CD4-positive, alpha-beta T cell (primary cell): ENCODE results near the gene ZXDC. TPM values are rescaled to one million over a fixed set of nuclear protein-coding genes. Genes with fewer than 3 reads are reported as not detected.

Experiments used
- ATAC-seq: fragments of 200-7000 bp; cut with Tn5 transposase; one replicate; pipeline ENCODE4 v1.10.0; 2022; ENCODE audit warnings: mild to moderate bottlenecking; ENCODE audit not compliant: poor library complexity
- CTCF ChIA-PET: fragments of 350-600 bp; sonication (Branson Sonifier 250); formaldehyde crosslinking; loops from one replicate; lab custom pipeline; 2021; ENCODE audit warnings: antibody characterized with exemption, inconsistent platforms; lab: Charles Lee
- POLR2A ChIA-PET: fragments of 350-600 bp; sonication (Branson Sonifier 250); formaldehyde crosslinking; loops from one replicate; lab custom pipeline; 2021; ENCODE audit warnings: antibody characterized with exemption, inconsistent platforms; lab: Charles Lee
- DNase-seq, 14 experiments: peaks; one replicate each; pipeline ENCODE4 v3.0.0-alpha.2; 2013 to 2020; ENCODE audit warnings: mixed read lengths in 2 of 14
- H3K27ac ChIP-seq, 2 donors: one replicate each; pipeline versions ENCODE4 v1.5.1 to v1.7.0; 2013; ENCODE audit warnings: low read length in 2 of 2, low read depth in 1 of 2, mild to moderate bottlenecking in 1 of 2
- H3K27me3 ChIP-seq, 2 experiments: 1 replicate in 1 of 2; 2 replicates in 1 of 2; pipeline versions ENCODE4 v1.6.1 to v1.7.0; 2013; ENCODE audit warnings: low read length in 2 of 2, control low read depth in 1 of 2, mild to moderate bottlenecking in 1 of 2, moderate library complexity in 1 of 2; ENCODE audit not compliant: insufficient read depth in 2 of 2, control insufficient read depth in 1 of 2
- H3K36me3 ChIP-seq: one replicate; pipeline ENCODE4 v1.6.1; 2013; ENCODE audit warnings: low read length, control low read depth; ENCODE audit not compliant: insufficient read depth
- H3K4me1 ChIP-seq: one replicate; pipeline ENCODE4 v1.6.1; 2013; ENCODE audit warnings: low read length, control low read depth; ENCODE audit not compliant: insufficient read depth
- H3K4me3 ChIP-seq: one replicate; pipeline ENCODE4 v1.5.1; 2013; ENCODE audit warnings: mild to moderate bottlenecking, low read length, moderate library complexity
- H3K9me3 ChIP-seq, 2 experiments: 1 replicate in 1 of 2; 2 replicates in 1 of 2; pipeline versions ENCODE4 v1.6.1 to v1.7.0; 2013; ENCODE audit warnings: low read length in 2 of 2, mild to moderate bottlenecking in 2 of 2, control low read depth in 1 of 2, moderate library complexity in 1 of 2; ENCODE audit not compliant: control insufficient read depth in 1 of 2, insufficient read depth in 1 of 2
- H3K27ac Mint-ChIP-seq: one replicate; pipeline ENCODE4 v1.8.0; 2020; ENCODE audit warnings: mixed read lengths
- H3K27me3 Mint-ChIP-seq: one replicate; pipeline ENCODE4 v1.8.0; 2021; ENCODE audit warnings: mixed read lengths
- H3K36me3 Mint-ChIP-seq: one replicate; pipeline ENCODE4 v1.8.0; 2021; ENCODE audit warnings: low read depth, mixed read lengths
- H3K4me1 Mint-ChIP-seq: one replicate; pipeline ENCODE4 v1.8.0; 2021; ENCODE audit warnings: low read depth, mixed read lengths
- H3K4me3 Mint-ChIP-seq: one replicate; pipeline ENCODE4 v1.8.0; 2020; ENCODE audit warnings: mild to moderate bottlenecking, mixed read lengths
- H3K9me3 Mint-ChIP-seq: one replicate; pipeline ENCODE4 v1.8.0; 2020; ENCODE audit warnings: mixed read lengths
- intact Hi-C, 2 experiments: fragments of 100-400 bp; cut with DNase I in 1 of 2; cut with micrococcal nuclease in 1 of 2; formaldehyde crosslinking; loops; one replicate each; pipeline versions ENCODE4 v1.15.1 to v1.9.0; 2023 to 2025; cut with DNase I, micrococcal nuclease
- total RNA-seq, 174 experiments: library from RNA in 2 of 174; stranded (reverse) in 2 of 174; gene quantifications; one replicate each; pipeline ENCODE4 v1.2.3 and lab custom pipeline; 2021 to 2026
- TF ChIP-seq, protein P1 (sequence below): fragments of 200-600 bp; IDR thresholded peaks from one replicate; pipeline ENCODE4 v1.8.0; 2022; ENCODE audit warnings: antibody characterized with exemption, mild to moderate bottlenecking

The ZXDC gene
- total RNA-seq, 2 experiments from 2014 or later = 60.7 to 61.3 TPM

DNA sequence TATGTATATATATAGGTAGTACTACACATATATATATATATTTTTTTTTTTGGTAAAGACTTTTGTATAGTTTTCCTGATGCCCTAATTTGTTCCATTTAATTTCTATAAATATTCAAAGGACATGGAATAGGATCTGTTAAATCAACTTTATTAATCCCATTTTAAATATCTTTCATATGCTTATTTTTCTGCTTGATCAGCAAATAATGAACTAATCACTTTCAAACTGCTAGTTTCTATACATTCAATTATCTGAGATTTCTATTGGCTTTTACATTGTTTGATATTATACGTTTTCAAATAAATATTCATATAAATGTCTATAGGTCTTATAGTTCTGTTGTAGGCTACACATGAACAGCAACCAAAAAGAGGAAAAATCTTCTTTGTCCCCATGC lies 21.7 kb downstream of the ZXDC start:
- TF ChIP-seq, protein P1, sequence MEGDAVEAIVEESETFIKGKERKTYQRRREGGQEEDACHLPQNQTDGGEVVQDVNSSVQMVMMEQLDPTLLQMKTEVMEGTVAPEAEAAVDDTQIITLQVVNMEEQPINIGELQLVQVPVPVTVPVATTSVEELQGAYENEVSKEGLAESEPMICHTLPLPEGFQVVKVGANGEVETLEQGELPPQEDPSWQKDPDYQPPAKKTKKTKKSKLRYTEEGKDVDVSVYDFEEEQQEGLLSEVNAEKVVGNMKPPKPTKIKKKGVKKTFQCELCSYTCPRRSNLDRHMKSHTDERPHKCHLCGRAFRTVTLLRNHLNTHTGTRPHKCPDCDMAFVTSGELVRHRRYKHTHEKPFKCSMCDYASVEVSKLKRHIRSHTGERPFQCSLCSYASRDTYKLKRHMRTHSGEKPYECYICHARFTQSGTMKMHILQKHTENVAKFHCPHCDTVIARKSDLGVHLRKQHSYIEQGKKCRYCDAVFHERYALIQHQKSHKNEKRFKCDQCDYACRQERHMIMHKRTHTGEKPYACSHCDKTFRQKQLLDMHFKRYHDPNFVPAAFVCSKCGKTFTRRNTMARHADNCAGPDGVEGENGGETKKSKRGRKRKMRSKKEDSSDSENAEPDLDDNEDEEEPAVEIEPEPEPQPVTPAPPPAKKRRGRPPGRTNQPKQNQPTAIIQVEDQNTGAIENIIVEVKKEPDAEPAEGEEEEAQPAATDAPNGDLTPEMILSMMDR = no peak
- Histone ChIP-seq H3K4me1 (peaks cover 2% of the 10 kb centered on the region), H3K4me3 (no peak overlapping the region), H3K27me3 (no peaks in the 10 kb centered on the region), H3K27ac (no peak overlapping the region), H3K36me3 (peaks cover 81% of the 10 kb centered on the region), H3K9me3 (no peaks in the 10 kb centered on the region)
- Mint-ChIP-seq H3K27ac (no peak overlapping the region), H3K4me1 (peaks cover 18% of the 10 kb centered on the region), H3K4me3 (no peak overlapping the region), H3K36me3 (peaks cover 88% of the 10 kb centered on the region), H3K27me3 (no peaks in the 10 kb centered on the region), H3K9me3 (no peaks in the 10 kb centered on the region)
- ChIA-PET POLR2A (no interaction called here), CTCF (no interaction called here)
- intact Hi-C loops = no loop called here
- no peak for ATAC-seq
- no peak for DNase-seq

GRCh38 chr3:126452213-126452612 lies 23.5 kb downstream of the ZXDC start:
- Histone ChIP-seq H3K36me3 (peaks cover 77% of the 10 kb centered on the region), H3K27me3 (no peaks in the 10 kb centered on the region), H3K4me1 (no peaks in the 10 kb centered on the region), H3K27ac (no peak overlapping the region), H3K9me3 (no peaks in the 10 kb centered on the region), H3K4me3 (no peak overlapping the region)
- Mint-ChIP-seq H3K4me3 (no peak overlapping the region), H3K9me3 (no peaks in the 10 kb centered on the region), H3K4me1 (peaks cover 7% of the 10 kb centered on the region), H3K27me3 (no peaks in the 10 kb centered on the region), H3K27ac (no peak overlapping the region), H3K36me3 (peaks cover 87% of the 10 kb centered on the region)
- intact Hi-C loops = no loop called here
- DNase-seq (no peak), ATAC-seq (no peak)
- CTCF ChIA-PET = no interaction called here
- TF ChIP-seq, protein P1 = no peak
- POLR2A ChIA-PET = interaction anchor here (0.6 kb wide), 1 partner anchor 24 kb away, joined by 3 read pairs; the partner anchor contains the start of gene ZXDC

DNA sequence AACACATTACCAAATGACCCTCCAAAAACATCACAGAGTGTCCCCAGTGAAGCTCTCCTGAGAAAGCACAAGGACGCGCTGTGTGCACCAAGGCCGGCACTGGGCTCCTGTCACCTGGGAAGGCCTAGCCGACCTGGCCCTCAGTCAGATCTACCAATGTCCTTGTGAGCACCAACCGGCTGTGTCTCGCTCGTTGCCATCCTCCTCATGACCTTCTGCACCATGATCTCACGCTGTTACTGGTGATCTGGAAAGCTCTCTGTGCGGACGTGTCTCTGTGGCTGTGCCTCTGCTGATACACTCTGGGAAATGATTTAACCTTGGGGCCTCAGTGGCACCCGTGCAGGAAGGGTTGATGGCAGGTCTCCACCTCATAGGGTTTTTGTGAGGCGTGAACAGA lies 24.2 kb downstream of the ZXDC start:
- Histone ChIP-seq H3K27ac (no peak overlapping the region), H3K36me3 (peaks cover 70% of the 10 kb centered on the region), H3K4me3 (no peak overlapping the region), H3K27me3 (no peaks in the 10 kb centered on the region), H3K4me1 (no peaks in the 10 kb centered on the region), H3K9me3 (no peaks in the 10 kb centered on the region)
- DNase-seq = no peak
- Mint-ChIP-seq H3K27me3 (no peaks in the 10 kb centered on the region), H3K36me3 (peaks cover 85% of the 10 kb centered on the region), H3K4me1 (peaks cover 2% of the 10 kb centered on the region), H3K9me3 (no peaks in the 10 kb centered on the region), H3K27ac (no peak overlapping the region), H3K4me3 (no peak overlapping the region)
- CTCF ChIA-PET = no interaction called here
- intact Hi-C loops = no loop called here
- POLR2A ChIA-PET = no interaction called here
- ATAC-seq = no peak
- TF ChIP-seq, protein P1 = no peak
